ENCODE measurements around the gene NLRC3.

NLRC3 gene

GRCh38 chr16:3587547-3588110 lies 10.4 kb upstream of the NLRC3 start:
- no peak for TF ChIP-seq CTCF (IDR thresholded peaks at IDR 0.05; ENCODE audit: insufficient read depth, missing control alignments)
- FAIRE-seq (no peak), DNase-seq (ENCODE audit: insufficient read length, low spot score) (no peak)

- FAIRE-seq (no peak), DNase-seq (ENCODE audit: insufficient read length, low spot score) (no peak)
- no peak for TF ChIP-seq CTCF (IDR thresholded peaks at IDR 0.05; ENCODE audit: insufficient read depth, missing control alignments)
Measured at GRCh38 chr16:3584412-3584811, 7.2 kb upstream of the NLRC3 start.

- no peak for FAIRE-seq
- no peak for TF ChIP-seq CTCF (IDR thresholded peaks at IDR 0.05; ENCODE audit: insufficient read depth, missing control alignments)
- DNase-seq (ENCODE audit: insufficient read length, low spot score): no peak
Measured at GRCh38 chr16:3583303-3584038, 6.3 kb upstream of the NLRC3 start.

- DNase-seq (ENCODE audit: insufficient read length, low spot score) (no peak), FAIRE-seq (no peak)
- TF ChIP-seq CTCF (IDR thresholded peaks at IDR 0.05; ENCODE audit: insufficient read depth, missing control alignments): no peak
Measured at GRCh38 chr16:3582276-3583165, 5.3 kb upstream of the NLRC3 start.

GRCh38 chr16:3581392-3581791 lies 4.2 kb upstream of the NLRC3 start:
- TF ChIP-seq CTCF (IDR thresholded peaks at IDR 0.05; ENCODE audit: insufficient read depth, missing control alignments): no peak
- DNase-seq (ENCODE audit: insufficient read length, low spot score) (no peak), FAIRE-seq (no peak)

GRCh38 chr16:3580686-3581085 lies 3.5 kb upstream of the NLRC3 start:
- TF ChIP-seq CTCF (IDR thresholded peaks at IDR 0.05; ENCODE audit: insufficient read depth, missing control alignments): no peak
- FAIRE-seq: no peak
- no peak for DNase-seq (ENCODE audit: insufficient read length, low spot score)

Measured in D721Med (cell line).